Prostate gland (tissue), 2 donors: Measurements from ENCODE around the gene UBE2L3. TPM values are rescaled to one million over a fixed set of nuclear protein-coding genes. Genes with fewer than 3 reads are reported as not detected.

ENCODE experiments used
- DNase-seq: peaks from one replicate; pipeline ENCODE4 v3.0.0-alpha.2; 2019; ENCODE audit warnings: low spot score
- H3K27ac ChIP-seq, 2 donors: fragments of 200-600 bp; sonication (generic); 2 replicates each; pipeline ENCODE4 v1.5.1; 2017 to 2019
- H3K27me3 ChIP-seq: fragments of 200-600 bp; sonication (generic); replicated peaks from 2 replicates; pipeline ENCODE4 v1.5.1; 2019; ENCODE audit not compliant: insufficient read depth
- H3K36me3 ChIP-seq, 2 donors: fragments of 200-600 bp; sonication (generic); 1 replicate in 1 of 2; 2 replicates in 1 of 2; pipeline versions ENCODE4 v1.5.1 to v1.8.1; 2017 to 2019
- H3K4me1 ChIP-seq: fragments of 200-600 bp; sonication (generic); replicated peaks from 2 replicates; pipeline ENCODE4 v1.5.1; 2019
- H3K4me3 ChIP-seq, 2 donors: fragments of 200-600 bp; sonication (generic); 2 replicates each; pipeline ENCODE4 v1.5.1; 2017 to 2019
- H3K9me3 ChIP-seq: fragments of 200-600 bp; sonication (generic); 2 replicates; pipeline ENCODE4 v1.5.1; 2017
- CTCF ChIP-seq, 4 experiments: fragments of 200-600 bp in 2 of 4; fragments of 450-650 bp in 2 of 4; sonication (generic) in 2 of 4; IDR thresholded peaks; 1 replicate in 3 of 4; 2 replicates in 1 of 4; pipeline ENCODE4 v1.5.1; 2016 to 2019; ENCODE audit warnings: antibody characterized with exemption in 4 of 4, mild to moderate bottlenecking in 2 of 4, moderate library complexity in 2 of 4
- POLR2A ChIP-seq: fragments of 450-650 bp; IDR thresholded peaks from one replicate; pipeline ENCODE4 v1.6.1; 2016; ENCODE audit warnings: antibody characterized with exemption, mild to moderate bottlenecking
- POLR2AphosphoS5 ChIP-seq: sonication (generic); formaldehyde crosslinking; IDR thresholded peaks from one replicate; pipeline ENCODE4 v1.6.1; 2017; ENCODE audit warnings: antibody characterized with exemption
- WGBS: methylation state at CpG from one replicate; pipeline ENCODE4 v1.1.5; 2018; 5-methylcytosine and 5-hydroxymethylcytosine counted together
- intact Hi-C: fragments of 100-400 bp; cut with DNase I; formaldehyde crosslinking; loops from one replicate; pipeline ENCODE4 v1.14.2; 2022
- total RNA-seq, 2 donors: library from RNA; depleted of rRNA; stranded (reverse); fragments of >200 nt; gene quantifications; one replicate each; pipeline ENCODE4 v1.1.0, GENCODE V29; 2016

Gene UBE2L3
- total RNA-seq, 2 donors from 2014 or later: 61.7 to 78.1 TPM

GRCh38 chr22:21585389-21585788, 17.9 kb downstream of the UBE2L3 start:
- TF ChIP-seq CTCF (IDR thresholded peaks at IDR 0.05) (no peak), POLR2A (no peak), POLR2AphosphoS5 (no peak)
- intact Hi-C loops: no loop called here
- H3K4me1 ChIP-seq: peaks cover 15% of the 10 kb centered on the region

GRCh38 chr22:21587803-21588611, 20.5 kb downstream of the UBE2L3 start:
- H3K27me3 ChIP-seq: no peaks in the 10 kb centered on the region
- WGBS: 70% methylated on average over 4 of the region's 4 CpGs
- intact Hi-C loops: no loop called here
- peaks cover 22% of the 10 kb centered on the region for H3K4me1 ChIP-seq
- no peaks in the 10 kb centered on the region for H3K9me3 ChIP-seq
- no peak overlapping the region for H3K27ac ChIP-seq
- no peak for DNase-seq
- TF ChIP-seq POLR2AphosphoS5 (no peak), CTCF (IDR thresholded peaks at IDR 0.05) (no peak), POLR2A (no peak)
- no peak overlapping the region for H3K4me3 ChIP-seq
- no peaks in the 10 kb centered on the region for H3K36me3 ChIP-seq

More at GRCh38 chr22:21585389-21585788, 17.9 kb downstream of the UBE2L3 start:
- DNase-seq: no peak
- H3K27ac ChIP-seq: no peak overlapping the region
- no peak overlapping the region for H3K4me3 ChIP-seq
- no peaks in the 10 kb centered on the region for H3K36me3 ChIP-seq
- H3K9me3 ChIP-seq: no peaks in the 10 kb centered on the region
- no peaks in the 10 kb centered on the region for H3K27me3 ChIP-seq
- 97% methylated on average over 2 of the region's 2 CpGs for WGBS

GRCh38 chr22:21589396-21589795, 21.9 kb downstream of the UBE2L3 start:
- Histone ChIP-seq H3K27ac (no peak overlapping the region), H3K4me1 (peaks cover 15% of the 10 kb centered on the region), H3K36me3 (peaks cover 0 to 12% of the 10 kb centered on the region in 2 donors), H3K9me3 (no peaks in the 10 kb centered on the region), H3K27me3 (no peaks in the 10 kb centered on the region), H3K4me3 (no peak overlapping the region)
- no peak for TF ChIP-seq POLR2A
- no peak for TF ChIP-seq POLR2AphosphoS5
- no peak for TF ChIP-seq CTCF (IDR thresholded peaks at IDR 0.05)
- no peak for DNase-seq
- 88% methylated on average over 8 of the region's 8 CpGs for WGBS
- intact Hi-C loops: no loop called here

- Histone ChIP-seq H3K27ac (no peak overlapping the region), H3K4me3 (no peak overlapping the region), H3K4me1 (peaks cover 15% of the 10 kb centered on the region), H3K27me3 (no peaks in the 10 kb centered on the region), H3K9me3 (no peaks in the 10 kb centered on the region), H3K36me3 (peaks cover 0 to 12% of the 10 kb centered on the region in 2 donors)
- no peak for TF ChIP-seq POLR2A
- no peak for TF ChIP-seq CTCF (IDR thresholded peaks at IDR 0.05)
- TF ChIP-seq POLR2AphosphoS5: no peak
- intact Hi-C loops: no loop called here
- peak; percentile 10 for DNase-seq
- WGBS: 48% methylated on average over 9 of the region's 9 CpGs
Measured at GRCh38 chr22:21590809-21591641, 23.5 kb downstream of the UBE2L3 start.
